H9 (cell line): Measurements from ENCODE around the gene STOX2. TPM values are rescaled to one million over a fixed set of nuclear protein-coding genes. Genes with fewer than 3 reads are reported as not detected.

Source experiments
- DNase-seq: peaks from one replicate; pipeline ENCODE4 v3.0.0-alpha.2; 2017
- H2AFZ ChIP-seq: one replicate; pipeline ENCODE4 v1.6.1; 2013; ENCODE audit warnings: mild to moderate bottlenecking, low read length, control low read depth, moderate library complexity
- H2AK5ac ChIP-seq: 2 replicates; pipeline ENCODE4 v1.6.1; 2013; ENCODE audit warnings: low read length, control low read depth, mixed read lengths; ENCODE audit not compliant: insufficient read length
- H2BK120ac ChIP-seq: one replicate; pipeline ENCODE4 v1.6.1; 2013; ENCODE audit warnings: low read depth, mild to moderate bottlenecking, low read length, control low read depth, inconsistent platforms; ENCODE audit not compliant: poor library complexity, severe bottlenecking
- H2BK12ac ChIP-seq: 2 replicates; pipeline ENCODE4 v1.6.1; 2013; ENCODE audit warnings: low read length, control low read depth, mixed read lengths, low read depth; ENCODE audit not compliant: insufficient read length
- H2BK15ac ChIP-seq: 2 replicates; pipeline ENCODE4 v1.6.1; 2013; ENCODE audit warnings: low read depth, low read length, control low read depth
- H2BK20ac ChIP-seq: one replicate; pipeline ENCODE4 v1.6.1; 2013; ENCODE audit warnings: low read depth, mild to moderate bottlenecking, low read length, control low read depth, inconsistent platforms; ENCODE audit not compliant: poor library complexity, severe bottlenecking
- H2BK5ac ChIP-seq: 2 replicates; pipeline ENCODE4 v1.6.1; 2013; ENCODE audit warnings: low read length, control low read depth, mixed read lengths; ENCODE audit not compliant: insufficient read length
- H3K14ac ChIP-seq: 2 replicates; pipeline ENCODE4 v1.6.1; 2013; ENCODE audit warnings: low read length, control low read depth; ENCODE audit not compliant: insufficient read depth
- H3K18ac ChIP-seq: 2 replicates; pipeline ENCODE4 v1.6.1; 2013; ENCODE audit warnings: low read depth, mild to moderate bottlenecking, mixed read lengths, low read length, control low read depth; ENCODE audit not compliant: insufficient read length
- H3K23ac ChIP-seq: 2 replicates; pipeline ENCODE4 v1.6.1; 2013; ENCODE audit warnings: low read length, control low read depth, mixed read lengths, low read depth; ENCODE audit not compliant: insufficient read length
- H3K23me2 ChIP-seq: 2 replicates; pipeline ENCODE4 v1.6.1; 2013; ENCODE audit warnings: low read depth, mild to moderate bottlenecking, mixed read lengths, low read length, control low read depth; ENCODE audit not compliant: insufficient read length, poor library complexity, severe bottlenecking
- H3K27ac ChIP-seq: 2 replicates; pipeline ENCODE4 v1.5.1; 2013; ENCODE audit warnings: low read length, control low read depth, mixed read lengths, low read depth; ENCODE audit not compliant: insufficient read length
- H3K27me3 ChIP-seq: 2 replicates; pipeline ENCODE4 v1.6.1; 2013; ENCODE audit warnings: low read length, control low read depth, inconsistent platforms; ENCODE audit not compliant: insufficient read depth
- H3K4ac ChIP-seq: 2 replicates; pipeline ENCODE4 v1.6.1; 2013; ENCODE audit warnings: low read depth, mild to moderate bottlenecking, control low read depth, inconsistent platforms, low read length, moderate library complexity
- H3K4me1 ChIP-seq: 2 replicates; pipeline ENCODE4 v1.6.1; 2013; ENCODE audit warnings: low read length, control low read depth, inconsistent platforms; ENCODE audit not compliant: insufficient read depth
- H3K4me2 ChIP-seq: 2 replicates; pipeline ENCODE4 v1.6.1; 2013; ENCODE audit warnings: low read length, control low read depth, mixed read lengths; ENCODE audit not compliant: insufficient read length, insufficient read depth
- H3K56ac ChIP-seq: 2 replicates; pipeline ENCODE4 v1.6.1; 2013; ENCODE audit warnings: low read depth, mild to moderate bottlenecking, mixed read lengths, low read length, control low read depth; ENCODE audit not compliant: insufficient read length
- H3K79me1 ChIP-seq: 2 replicates; pipeline ENCODE4 v1.6.1; 2013; ENCODE audit warnings: low read depth, mild to moderate bottlenecking, moderate library complexity, low read length, control low read depth, inconsistent platforms; ENCODE audit not compliant: insufficient read depth, poor library complexity, severe bottlenecking
- H3K79me2 ChIP-seq: 2 replicates; pipeline ENCODE4 v1.6.1; 2013; ENCODE audit warnings: low read length, control low read depth, inconsistent platforms; ENCODE audit not compliant: insufficient read depth
- H3K9ac ChIP-seq: 2 replicates; pipeline ENCODE4 v1.6.1; 2013; ENCODE audit warnings: low read length, control low read depth, mixed read lengths; ENCODE audit not compliant: insufficient read length; ENCODE audit errors: extremely low read depth
- H3K9me3 ChIP-seq: one replicate; pipeline ENCODE4 v1.6.1; 2013; ENCODE audit warnings: low read depth, low read length, inconsistent platforms; ENCODE audit not compliant: control insufficient read depth
- H3T11ph ChIP-seq: one replicate; pipeline ENCODE4 v1.6.1; 2013; ENCODE audit warnings: mild to moderate bottlenecking, low read length, control low read depth, inconsistent platforms
- H4K20me1 ChIP-seq: one replicate; pipeline ENCODE4 v1.6.1; 2013; ENCODE audit not compliant: control insufficient read depth, insufficient read length, insufficient read depth
- H4K5ac ChIP-seq: 2 replicates; pipeline ENCODE4 v1.6.1; 2013; ENCODE audit warnings: low read depth, mild to moderate bottlenecking, mixed read lengths, low read length, control low read depth; ENCODE audit not compliant: insufficient read length
- H4K8ac ChIP-seq: replicated peaks from 2 replicates; pipeline ENCODE4 v1.6.1; 2013; ENCODE audit warnings: low read length, control low read depth, mixed read lengths, low read depth; ENCODE audit not compliant: insufficient read length
- H4K91ac ChIP-seq: 2 replicates; pipeline ENCODE4 v1.6.1; 2013; ENCODE audit warnings: low read depth, mild to moderate bottlenecking, moderate library complexity, mixed read lengths, low read length, control low read depth; ENCODE audit not compliant: insufficient read length
- H3K27ac Mint-ChIP-seq, 3 experiments: 2 replicates in 2 of 3; 3 replicates in 1 of 3; pipeline ENCODE4 v1.8.0; 2020 to 2021; ENCODE audit warnings: mixed read lengths in 3 of 3, mild to moderate bottlenecking in 1 of 3, moderate library complexity in 1 of 3
- H3K27me3 Mint-ChIP-seq: 2 replicates; pipeline ENCODE4 v1.8.0; 2021; ENCODE audit warnings: low read depth, mild to moderate bottlenecking, moderate library complexity, mixed read lengths
- H3K36me3 Mint-ChIP-seq, 3 experiments: 2 replicates in 2 of 3; 3 replicates in 1 of 3; pipeline ENCODE4 v1.8.0; 2020 to 2021; ENCODE audit warnings: low read depth in 3 of 3, mixed read lengths in 3 of 3; ENCODE audit not compliant: insufficient read depth in 1 of 3
- H3K4me1 Mint-ChIP-seq, 2 experiments: 2 replicates each; pipeline ENCODE4 v1.8.0; 2020; ENCODE audit warnings: mixed read lengths in 2 of 2
- H3K4me3 Mint-ChIP-seq, 2 experiments: 2 replicates in 1 of 2; 3 replicates in 1 of 2; pipeline ENCODE4 v1.8.0; 2020 to 2021; ENCODE audit warnings: mild to moderate bottlenecking in 2 of 2, mixed read lengths in 2 of 2, moderate library complexity in 1 of 2
- H3K9me3 Mint-ChIP-seq, 2 experiments: 2 replicates in 1 of 2; 3 replicates in 1 of 2; pipeline ENCODE4 v1.8.0; 2020; ENCODE audit warnings: mild to moderate bottlenecking in 2 of 2, mixed read lengths in 2 of 2, moderate library complexity in 1 of 2
- WGBS: extraction: QIAGEN DNeasy Blood & Tissue Kit; methylation state at CpG from one replicate; pipeline ENCODE4 v1.1.7; 2013; ENCODE audit warnings: missing lambda C conversion rate, low lambda C conversion rate, mixed read lengths; ENCODE audit not compliant: insufficient read length; ENCODE audit errors: extremely low coverage; 5-methylcytosine and 5-hydroxymethylcytosine counted together
- total RNA-seq: library from RNA; stranded (reverse); gene quantifications from 2 replicates; pipeline ENCODE4 v1.2.1, GENCODE V29; 2021
- TF ChIP-seq, protein P1 (sequence below): fragments of 200-600 bp; sonication (generic); conservative IDR thresholded peaks from 3 replicates; pipeline ENCODE4 v1.8.0; 2021; ENCODE audit warnings: antibody characterized with exemption, mild to moderate bottlenecking

The STOX2 gene
- total RNA-seq, 1 experiment from 2014 or later = 28.2 TPM

DNA sequence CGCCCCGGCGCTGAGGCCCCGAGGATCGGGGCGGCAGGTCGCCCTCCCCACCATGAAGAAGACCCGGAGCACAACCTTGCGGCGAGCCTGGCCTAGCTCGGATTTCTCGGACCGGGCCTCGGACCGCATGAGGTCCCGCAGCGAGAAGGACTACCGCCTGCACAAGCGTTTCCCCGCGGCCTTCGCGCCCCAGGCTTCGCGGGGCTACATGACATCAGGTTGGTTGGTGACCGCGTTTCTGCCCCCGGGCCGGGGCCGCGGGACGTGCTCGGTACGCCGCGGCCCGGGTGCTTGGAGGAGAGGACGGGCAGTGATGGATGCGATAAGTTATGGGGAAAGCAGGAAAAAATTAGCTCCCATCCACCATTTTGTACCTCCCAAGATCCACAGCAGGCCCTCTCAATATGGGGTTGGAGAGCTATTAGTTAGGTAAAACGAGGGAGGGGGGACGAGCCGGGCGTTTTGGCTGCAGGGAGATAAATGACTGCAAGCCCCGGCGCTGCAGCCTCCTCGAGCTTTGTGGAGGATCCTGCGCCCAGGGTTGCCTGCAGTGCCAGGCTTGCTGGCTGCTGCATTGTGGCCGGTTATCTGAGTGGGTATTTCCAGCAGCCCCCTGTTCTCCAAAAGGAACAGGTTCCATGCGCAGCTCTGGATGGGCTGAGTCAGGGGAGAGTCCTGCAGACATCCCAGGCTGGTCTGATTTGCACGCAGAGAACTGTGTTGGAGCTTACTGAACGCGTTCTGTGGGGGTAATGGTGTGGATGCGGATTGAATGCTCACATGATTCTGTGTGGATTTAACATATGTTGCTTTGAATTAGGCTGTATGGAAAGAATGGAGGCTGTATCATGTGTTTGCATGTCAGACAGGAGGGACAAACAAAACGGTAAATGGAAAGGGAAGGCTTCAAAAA is 1.9 kb downstream of the STOX2 start:
- TF ChIP-seq, protein P1, sequence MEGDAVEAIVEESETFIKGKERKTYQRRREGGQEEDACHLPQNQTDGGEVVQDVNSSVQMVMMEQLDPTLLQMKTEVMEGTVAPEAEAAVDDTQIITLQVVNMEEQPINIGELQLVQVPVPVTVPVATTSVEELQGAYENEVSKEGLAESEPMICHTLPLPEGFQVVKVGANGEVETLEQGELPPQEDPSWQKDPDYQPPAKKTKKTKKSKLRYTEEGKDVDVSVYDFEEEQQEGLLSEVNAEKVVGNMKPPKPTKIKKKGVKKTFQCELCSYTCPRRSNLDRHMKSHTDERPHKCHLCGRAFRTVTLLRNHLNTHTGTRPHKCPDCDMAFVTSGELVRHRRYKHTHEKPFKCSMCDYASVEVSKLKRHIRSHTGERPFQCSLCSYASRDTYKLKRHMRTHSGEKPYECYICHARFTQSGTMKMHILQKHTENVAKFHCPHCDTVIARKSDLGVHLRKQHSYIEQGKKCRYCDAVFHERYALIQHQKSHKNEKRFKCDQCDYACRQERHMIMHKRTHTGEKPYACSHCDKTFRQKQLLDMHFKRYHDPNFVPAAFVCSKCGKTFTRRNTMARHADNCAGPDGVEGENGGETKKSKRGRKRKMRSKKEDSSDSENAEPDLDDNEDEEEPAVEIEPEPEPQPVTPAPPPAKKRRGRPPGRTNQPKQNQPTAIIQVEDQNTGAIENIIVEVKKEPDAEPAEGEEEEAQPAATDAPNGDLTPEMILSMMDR = no peak
- no peak overlapping the region for H3K23ac ChIP-seq
- peaks cover 55% of the 10 kb centered on the region for H3K27me3 Mint-ChIP-seq
- no peak overlapping the region for H2BK20ac ChIP-seq
- H3K4me2 ChIP-seq = peak overlapping the region; percentile 83
- no peak overlapping the region for H3T11ph ChIP-seq
- H2BK120ac ChIP-seq = no peak overlapping the region
- no peak overlapping the region for H4K91ac ChIP-seq
- no peak overlapping the region for H2BK15ac ChIP-seq
- no peak overlapping the region for H4K5ac ChIP-seq
- H3K23me2 ChIP-seq = peaks cover 24% of the 10 kb centered on the region
- no peak overlapping the region for H2AK5ac ChIP-seq
- H2BK12ac ChIP-seq = no peak overlapping the region
- H3K4me1 Mint-ChIP-seq = peaks cover 33 to 41% of the 10 kb centered on the region in 2 experiments
- peaks cover 16 to 20% (median 19%) of the 10 kb centered on the region in 3 experiments for H3K36me3 Mint-ChIP-seq
- WGBS = no CpG with 5 or more reads among the region's 54 CpGs
- H3K79me1 ChIP-seq = no peaks in the 10 kb centered on the region
- peaks cover 3% of the 10 kb centered on the region for H3K4me1 ChIP-seq
- H3K18ac ChIP-seq = peak overlapping the region; percentile 63
- DNase-seq = peak; percentile 64
- peak overlapping the region in 1 of 3 experiments; percentile 56; a peak in 3 of 7 replicates for H3K27ac Mint-ChIP-seq
- H4K8ac ChIP-seq = no peak overlapping the region
- peaks cover 10% of the 10 kb centered on the region; the same call in 1 of the 2 replicates for H3K79me2 ChIP-seq
- H3K9me3 Mint-ChIP-seq = peaks cover 13 to 15% of the 10 kb centered on the region in 2 experiments
- H3K56ac ChIP-seq = no peak overlapping the region
- H3K4ac ChIP-seq = no peak overlapping the region
- no peak overlapping the region for H2AFZ ChIP-seq
- peak overlapping the region; percentile 95 for H3K14ac ChIP-seq
- no peaks in the 10 kb centered on the region; the same call in 1 of the 2 replicates for H3K27me3 ChIP-seq
- H3K27ac ChIP-seq = no peak overlapping the region
- no peak overlapping the region for H2BK5ac ChIP-seq
- peak overlapping the region; percentile 70 to 97 for H3K4me3 Mint-ChIP-seq
- H3K9me3 ChIP-seq = peaks cover 8% of the 10 kb centered on the region
- H4K20me1 ChIP-seq = no peaks in the 10 kb centered on the region
- peak overlapping the region; percentile 77 for H3K9ac ChIP-seq
